NT2/D1 (cell line): ENCODE data around the gene TNFRSF1A.
"Not testable (repeated sequence)": the region's sequence is repeated elsewhere in the genome, so short reads cannot be mapped to it uniquely, and the experiment has no call there.

ENCODE experiments used
- YY1 ChIP-seq: IDR thresholded peaks from 2 replicates; pipeline ENCODE4 v1.6.1; 2011; ENCODE audit not compliant: insufficient read length, insufficient read depth
- ZNF274 ChIP-seq: IDR thresholded peaks from 2 replicates; pipeline ENCODE4 v1.6.1; 2011; ENCODE audit warnings: mild to moderate bottlenecking, low read depth, low read length

GRCh38 chr12:6289081-6289480 is 52.8 kb downstream of the TNFRSF1A start:
- not testable (repeated sequence) for TF ChIP-seq YY1, ZNF274
